ENCODE results near the gene NNMT.

GRCh38 chr11:114362326-114362725, 66.1 kb downstream of the NNMT start:
- TF ChIP-seq, protein P1, sequence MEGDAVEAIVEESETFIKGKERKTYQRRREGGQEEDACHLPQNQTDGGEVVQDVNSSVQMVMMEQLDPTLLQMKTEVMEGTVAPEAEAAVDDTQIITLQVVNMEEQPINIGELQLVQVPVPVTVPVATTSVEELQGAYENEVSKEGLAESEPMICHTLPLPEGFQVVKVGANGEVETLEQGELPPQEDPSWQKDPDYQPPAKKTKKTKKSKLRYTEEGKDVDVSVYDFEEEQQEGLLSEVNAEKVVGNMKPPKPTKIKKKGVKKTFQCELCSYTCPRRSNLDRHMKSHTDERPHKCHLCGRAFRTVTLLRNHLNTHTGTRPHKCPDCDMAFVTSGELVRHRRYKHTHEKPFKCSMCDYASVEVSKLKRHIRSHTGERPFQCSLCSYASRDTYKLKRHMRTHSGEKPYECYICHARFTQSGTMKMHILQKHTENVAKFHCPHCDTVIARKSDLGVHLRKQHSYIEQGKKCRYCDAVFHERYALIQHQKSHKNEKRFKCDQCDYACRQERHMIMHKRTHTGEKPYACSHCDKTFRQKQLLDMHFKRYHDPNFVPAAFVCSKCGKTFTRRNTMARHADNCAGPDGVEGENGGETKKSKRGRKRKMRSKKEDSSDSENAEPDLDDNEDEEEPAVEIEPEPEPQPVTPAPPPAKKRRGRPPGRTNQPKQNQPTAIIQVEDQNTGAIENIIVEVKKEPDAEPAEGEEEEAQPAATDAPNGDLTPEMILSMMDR (conservative IDR thresholded peaks at IDR 0.05; ENCODE audit: low read length), result no peak
- TF ChIP-seq EZH2phosphoT487 (IDR thresholded peaks at IDR 0.05; ENCODE audit: borderline replicate concordance, low read depth, low read length), result no peak
